Measurements from ENCODE around the gene SREBF2. TPM values are rescaled to one million over a fixed set of nuclear protein-coding genes. Genes with fewer than 3 reads are reported as not detected.

SREBF2 gene
- total RNA-seq, 2 donors from 2014 or later = 48.3 to 65.3 TPM

DNA sequence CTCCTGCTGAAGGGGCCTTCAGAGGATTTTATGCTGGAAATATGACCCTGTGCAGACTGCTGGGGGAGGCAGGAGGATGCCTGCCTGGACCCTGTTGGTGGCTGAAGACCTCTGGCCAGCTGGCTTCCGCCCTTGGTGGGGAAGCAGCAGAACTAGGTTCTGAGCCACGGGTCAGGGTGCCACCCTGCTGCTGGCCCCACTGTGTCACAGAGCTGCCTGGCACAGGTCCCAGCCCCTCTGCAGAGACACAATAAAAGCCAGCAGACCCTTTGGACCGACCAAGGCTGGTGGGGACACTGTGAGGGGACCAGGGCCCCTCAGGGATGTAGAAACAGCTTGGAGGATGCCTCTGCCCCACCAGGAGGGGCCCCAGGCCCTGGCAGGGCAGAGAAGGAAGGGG, 6.9 kb upstream of the SREBF2 start:
- Histone ChIP-seq H3K36me3 (no peaks in the 10 kb centered on the region), H3K27ac (peak overlapping the region in 1 of 2 donors; percentile 43), H3K4me3 (no peak overlapping the region), H3K27me3 (replicated peaks; ENCODE audit: insufficient read depth) (no peaks in the 10 kb centered on the region), H3K4me1 (ENCODE audit: control insufficient read depth in 1 of 2, low read depth in 2 of 2) (peaks cover 0 to 16% of the 10 kb centered on the region in 2 donors), H3K9me3 (no peaks in the 10 kb centered on the region)
- no peak for DNase-seq (ENCODE audit: low spot score)
- no peak for ATAC-seq (ENCODE audit: insufficient number of reproducible peaks, low FRiP score, low read depth)
- TF ChIP-seq, protein P1, sequence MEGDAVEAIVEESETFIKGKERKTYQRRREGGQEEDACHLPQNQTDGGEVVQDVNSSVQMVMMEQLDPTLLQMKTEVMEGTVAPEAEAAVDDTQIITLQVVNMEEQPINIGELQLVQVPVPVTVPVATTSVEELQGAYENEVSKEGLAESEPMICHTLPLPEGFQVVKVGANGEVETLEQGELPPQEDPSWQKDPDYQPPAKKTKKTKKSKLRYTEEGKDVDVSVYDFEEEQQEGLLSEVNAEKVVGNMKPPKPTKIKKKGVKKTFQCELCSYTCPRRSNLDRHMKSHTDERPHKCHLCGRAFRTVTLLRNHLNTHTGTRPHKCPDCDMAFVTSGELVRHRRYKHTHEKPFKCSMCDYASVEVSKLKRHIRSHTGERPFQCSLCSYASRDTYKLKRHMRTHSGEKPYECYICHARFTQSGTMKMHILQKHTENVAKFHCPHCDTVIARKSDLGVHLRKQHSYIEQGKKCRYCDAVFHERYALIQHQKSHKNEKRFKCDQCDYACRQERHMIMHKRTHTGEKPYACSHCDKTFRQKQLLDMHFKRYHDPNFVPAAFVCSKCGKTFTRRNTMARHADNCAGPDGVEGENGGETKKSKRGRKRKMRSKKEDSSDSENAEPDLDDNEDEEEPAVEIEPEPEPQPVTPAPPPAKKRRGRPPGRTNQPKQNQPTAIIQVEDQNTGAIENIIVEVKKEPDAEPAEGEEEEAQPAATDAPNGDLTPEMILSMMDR (IDR thresholded peaks at IDR 0.05) = no peak

DNA sequence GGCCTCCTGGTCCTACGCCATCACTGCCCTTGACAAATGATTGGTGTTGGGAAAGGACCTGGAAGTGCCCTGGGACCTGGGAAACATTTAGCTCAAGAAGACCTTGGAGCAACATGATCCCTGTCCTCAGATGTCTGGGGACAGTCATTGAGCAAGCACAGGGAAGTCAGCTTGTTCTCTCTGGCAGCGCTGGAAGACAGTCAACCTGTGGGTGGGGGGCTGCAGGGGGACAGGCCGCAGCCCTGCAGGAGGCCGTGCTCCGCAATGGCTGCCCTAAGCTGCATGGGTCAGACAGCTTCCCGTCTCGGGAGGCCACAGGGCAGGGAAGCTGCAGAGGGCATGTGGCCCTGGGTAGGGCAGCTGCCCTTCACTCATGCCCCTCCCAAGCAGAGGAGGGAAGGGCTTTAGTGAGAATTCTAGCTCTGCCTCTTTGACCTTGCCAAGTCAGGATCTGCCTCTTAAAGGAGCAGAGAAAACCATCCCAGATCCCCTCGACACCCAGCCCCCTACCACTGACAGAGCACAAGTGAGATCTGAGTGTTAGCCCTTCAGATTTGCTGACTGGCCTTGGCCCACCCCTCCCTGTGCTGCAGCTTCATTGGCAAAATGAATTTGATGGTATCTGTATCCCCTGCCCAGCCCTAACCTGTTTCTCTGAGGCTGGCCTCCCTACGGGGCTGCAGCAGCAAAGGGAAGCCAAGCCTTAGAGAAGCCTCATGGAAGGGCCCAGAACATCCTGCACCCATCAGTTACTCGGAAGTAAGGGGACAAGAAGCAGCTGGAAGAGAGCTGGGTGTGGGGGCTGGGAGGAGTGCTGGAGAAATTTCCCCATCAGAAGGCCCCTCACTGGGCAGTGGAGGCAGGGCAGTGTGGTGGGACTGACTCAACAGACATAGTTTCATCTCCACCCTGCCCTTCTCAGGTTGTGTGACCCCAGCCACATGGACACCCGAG, 6.2 kb upstream of the SREBF2 start:
- H3K4me3 ChIP-seq = no peak overlapping the region
- peaks cover 0 to 22% of the 10 kb centered on the region in 2 donors for H3K4me1 ChIP-seq (ENCODE audit: control insufficient read depth in 1 of 2, low read depth in 2 of 2)
- ATAC-seq (ENCODE audit: insufficient number of reproducible peaks, low FRiP score, low read depth) (no peak), DNase-seq (ENCODE audit: low spot score) (no peak)
- TF ChIP-seq, protein P1 (IDR thresholded peaks at IDR 0.05) = no peak
- H3K9me3 ChIP-seq = no peaks in the 10 kb centered on the region
- no peak overlapping the region for H3K27ac ChIP-seq
- no peaks in the 10 kb centered on the region for H3K27me3 ChIP-seq (replicated peaks; ENCODE audit: insufficient read depth)
- H3K36me3 ChIP-seq = no peaks in the 10 kb centered on the region

DNA sequence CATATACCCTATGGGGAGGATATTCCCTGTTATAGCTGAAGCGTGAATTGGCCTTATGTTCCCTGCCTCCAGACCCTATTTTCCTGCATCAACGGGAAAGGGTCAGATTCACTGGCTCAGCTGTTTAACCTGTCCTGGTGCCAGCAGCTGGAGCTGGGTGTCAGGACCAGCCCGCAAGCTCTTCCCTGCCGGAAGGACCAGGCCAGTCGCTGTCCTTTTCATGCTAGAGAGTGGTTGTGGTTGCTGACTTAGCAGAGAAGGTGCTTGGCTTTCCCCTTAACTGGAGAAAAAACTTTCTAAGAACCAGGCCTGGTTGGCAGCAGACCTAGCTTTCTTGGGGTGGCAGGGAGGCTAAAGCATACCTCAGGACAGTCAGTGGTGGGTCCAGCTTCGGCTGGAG, 5.2 kb upstream of the SREBF2 start:
- TF ChIP-seq, protein P1 (IDR thresholded peaks at IDR 0.05) = no peak
- Histone ChIP-seq H3K36me3 (no peaks in the 10 kb centered on the region), H3K27me3 (replicated peaks; ENCODE audit: insufficient read depth) (no peaks in the 10 kb centered on the region), H3K4me3 (no peak overlapping the region), H3K4me1 (ENCODE audit: control insufficient read depth in 1 of 2, low read depth in 2 of 2) (peaks cover 0 to 29% of the 10 kb centered on the region in 2 donors), H3K9me3 (no peaks in the 10 kb centered on the region), H3K27ac (no peak overlapping the region)
- ATAC-seq (ENCODE audit: insufficient number of reproducible peaks, low FRiP score, low read depth) (no peak), DNase-seq (ENCODE audit: low spot score) (no peak)

DNA sequence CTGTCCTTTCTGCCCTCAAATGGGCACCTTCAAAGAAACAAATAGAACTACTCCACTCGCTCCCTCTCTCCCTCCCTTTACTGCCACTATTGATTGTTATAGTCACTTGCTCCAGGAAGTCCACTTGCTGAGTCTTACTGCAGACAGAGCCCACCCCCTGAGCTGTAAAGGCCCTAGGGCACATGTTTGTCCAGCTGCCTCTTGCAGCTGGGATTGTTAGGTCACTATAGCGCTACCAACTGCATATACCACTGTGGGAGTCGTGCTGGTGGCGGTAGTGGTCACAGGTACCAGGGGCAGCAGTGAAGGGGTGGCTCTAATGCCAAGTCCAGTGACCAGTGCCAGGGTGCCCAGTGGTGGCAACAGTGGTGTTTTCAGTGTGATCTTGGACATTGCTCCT, 4.4 kb upstream of the SREBF2 start:
- H3K27me3 ChIP-seq (replicated peaks; ENCODE audit: insufficient read depth) = no peaks in the 10 kb centered on the region
- H3K27ac ChIP-seq = no peak overlapping the region
- H3K4me1 ChIP-seq (ENCODE audit: control insufficient read depth in 1 of 2, low read depth in 2 of 2) = peaks cover 0 to 29% of the 10 kb centered on the region in 2 donors
- no peaks in the 10 kb centered on the region for H3K9me3 ChIP-seq
- DNase-seq (ENCODE audit: low spot score) (no peak), ATAC-seq (ENCODE audit: insufficient number of reproducible peaks, low FRiP score, low read depth) (no peak)
- H3K4me3 ChIP-seq = no peak overlapping the region
- no peaks in the 10 kb centered on the region for H3K36me3 ChIP-seq
- TF ChIP-seq, protein P1 (IDR thresholded peaks at IDR 0.05) = no peak

DNA sequence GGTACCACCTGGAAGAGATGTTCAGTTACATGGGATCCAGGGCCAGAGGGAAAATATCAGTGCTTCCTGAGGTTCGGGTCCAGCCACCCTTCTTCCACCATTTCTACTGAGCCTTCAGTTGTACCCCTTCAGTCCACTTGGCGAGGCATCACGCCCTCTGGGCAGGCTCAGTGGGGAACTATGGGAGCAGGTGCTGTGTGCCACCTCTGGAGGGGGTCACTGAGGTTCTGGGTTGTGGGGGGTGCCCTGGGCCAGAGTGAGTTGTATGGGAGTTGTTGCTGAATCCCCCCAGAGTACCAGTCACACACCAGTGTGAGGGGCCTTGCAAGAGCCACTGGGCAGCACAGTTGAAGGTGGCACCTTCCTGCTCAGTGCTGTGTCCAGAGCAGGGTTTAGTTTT, 2.7 kb upstream of the SREBF2 start:
- H3K27ac ChIP-seq = no peak overlapping the region
- ATAC-seq (ENCODE audit: insufficient number of reproducible peaks, low FRiP score, low read depth) = no peak
- DNase-seq (ENCODE audit: low spot score) = no peak
- H3K36me3 ChIP-seq = no peaks in the 10 kb centered on the region
- no peaks in the 10 kb centered on the region for H3K9me3 ChIP-seq
- no peak overlapping the region for H3K4me3 ChIP-seq
- H3K27me3 ChIP-seq (replicated peaks; ENCODE audit: insufficient read depth) = no peaks in the 10 kb centered on the region
- peaks cover 7 to 38% of the 10 kb centered on the region in 2 donors for H3K4me1 ChIP-seq (ENCODE audit: control insufficient read depth in 1 of 2, low read depth in 2 of 2)
- TF ChIP-seq, protein P1 (IDR thresholded peaks at IDR 0.05) = no peak
